Fibroblast of the aortic adventitia (primary cell): Measurements from ENCODE around the gene STRA6. TPM values are rescaled to one million over a fixed set of nuclear protein-coding genes. Genes with fewer than 3 reads are reported as not detected.
A peak's percentile ranks its signal among the peaks of the same experiment; 100 is the strongest.

Experiments
- DNase-seq: peaks from one replicate; pipeline ENCODE4 v3.0.0-alpha.2; 2010; ENCODE audit warnings: low read depth
- H3K4me3 ChIP-seq: 2 replicates; pipeline ENCODE4 v1.5.1; 2011; ENCODE audit warnings: low read depth, mild to moderate bottlenecking, control low read depth, low read length, moderate library complexity
- CTCF ChIP-seq: IDR thresholded peaks from 2 replicates; pipeline ENCODE4 v1.5.1; 2011; ENCODE audit warnings: mild to moderate bottlenecking, low read length, control low read depth, inconsistent platforms; ENCODE audit not compliant: insufficient read depth
- total RNA-seq: library from RNA; depleted of rRNA; stranded (reverse); fragments of >200 nt; gene quantifications from 2 replicates; pipeline ENCODE4 v1.2.3, GENCODE V29; 2012; ENCODE audit warnings: low replicate concordance

The STRA6 gene
- total RNA-seq, 1 donor = 0.18 TPM

DNA sequence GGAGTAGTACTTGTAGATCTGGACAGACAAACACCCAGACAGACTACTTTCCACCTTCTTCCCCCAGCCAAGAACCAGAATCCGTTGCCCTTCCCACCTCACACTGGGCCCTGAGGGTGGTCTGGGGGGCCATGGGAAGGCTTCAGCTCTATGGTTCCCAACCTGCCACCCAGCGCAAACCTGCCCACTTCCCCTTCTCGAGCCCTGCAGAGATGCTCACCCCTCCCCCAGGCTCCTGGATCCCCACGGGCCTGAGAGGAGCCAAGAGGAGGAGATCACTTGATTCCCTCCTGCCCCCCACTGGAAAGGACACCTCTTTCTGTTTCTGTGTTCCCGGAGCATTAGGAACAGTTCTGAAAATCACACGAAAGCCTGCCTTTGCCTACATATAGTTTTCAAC, 8.7 kb downstream of the STRA6 start:
- no peak for TF ChIP-seq CTCF
- no peak overlapping the region for H3K4me3 ChIP-seq
- DNase-seq = no peak

DNA sequence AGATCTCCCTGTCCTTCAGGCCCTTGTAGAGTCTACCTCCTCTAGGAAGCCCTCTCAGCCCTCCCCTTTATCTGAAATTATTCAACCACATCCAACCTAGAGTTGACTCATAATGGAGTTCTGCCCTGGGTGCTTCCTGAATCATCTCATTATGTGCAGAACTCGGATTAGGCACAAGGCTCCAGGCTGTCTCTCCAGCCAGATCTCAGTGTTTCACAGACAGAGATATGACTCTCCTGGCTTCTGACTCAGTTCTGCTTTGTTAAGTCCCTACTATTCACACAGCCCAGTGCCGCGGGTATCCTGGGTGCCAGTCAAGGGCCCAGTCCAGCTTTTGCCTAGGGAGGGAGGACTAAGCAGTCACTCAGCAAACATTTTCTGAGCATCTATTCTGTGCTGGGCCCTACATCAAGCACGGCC, 9.3 kb downstream of the STRA6 start:
- no peak overlapping the region for H3K4me3 ChIP-seq
- no peak for TF ChIP-seq CTCF
- DNase-seq = peak; percentile 93

DNA sequence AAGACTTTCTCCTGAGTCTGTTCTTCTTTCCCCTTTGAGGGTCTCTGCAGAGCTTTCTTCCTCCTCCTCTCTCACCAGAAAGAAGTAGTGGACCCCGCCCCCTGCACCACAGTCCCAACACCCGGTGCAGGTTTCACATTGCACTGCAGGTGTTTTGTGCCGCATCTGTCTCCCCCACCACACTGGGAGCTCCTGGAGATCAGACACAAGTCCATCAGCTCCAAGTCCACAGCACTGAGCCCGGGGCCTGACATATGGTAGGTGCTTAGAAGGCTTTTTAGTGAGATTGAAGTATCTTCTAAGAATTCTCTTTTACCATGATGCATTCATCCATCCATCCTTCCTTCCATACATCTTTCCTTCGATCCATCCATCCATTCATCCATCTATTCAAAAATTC, 9.8 kb downstream of the STRA6 start:
- no peak for DNase-seq
- TF ChIP-seq CTCF = no peak
- H3K4me3 ChIP-seq = no peak overlapping the region

DNA sequence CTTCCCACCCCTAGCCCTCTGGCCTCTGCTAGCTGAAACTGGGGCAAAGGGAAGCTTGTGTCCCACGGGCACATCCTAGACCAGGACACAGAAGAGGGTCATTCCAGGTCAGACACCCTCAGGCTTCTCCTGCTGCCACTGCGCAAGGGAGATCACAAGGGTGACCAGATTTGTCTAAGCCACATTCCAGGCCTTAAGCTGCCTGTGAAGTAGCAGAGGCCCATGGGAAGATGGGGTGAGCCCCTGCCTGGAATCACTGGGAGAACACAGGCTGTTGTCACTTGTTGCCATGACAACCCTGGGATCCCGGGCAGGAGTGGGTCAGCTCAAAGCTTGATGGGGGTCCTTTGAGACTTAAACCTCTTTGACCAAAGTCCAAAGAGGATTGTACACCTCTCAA, 10.8 kb downstream of the STRA6 start:
- no peak for TF ChIP-seq CTCF
- DNase-seq = no peak
- H3K4me3 ChIP-seq = no peak overlapping the region

GRCh38 chr15:74188216-74188615, 14.4 kb downstream of the STRA6 start:
- no peak for TF ChIP-seq CTCF
- H3K4me3 ChIP-seq = no peak overlapping the region
- DNase-seq = no peak

GRCh38 chr15:74185710-74186348, 16.8 kb downstream of the STRA6 start:
- TF ChIP-seq CTCF = no peak
- no peak overlapping the region for H3K4me3 ChIP-seq
- no peak for DNase-seq

DNA sequence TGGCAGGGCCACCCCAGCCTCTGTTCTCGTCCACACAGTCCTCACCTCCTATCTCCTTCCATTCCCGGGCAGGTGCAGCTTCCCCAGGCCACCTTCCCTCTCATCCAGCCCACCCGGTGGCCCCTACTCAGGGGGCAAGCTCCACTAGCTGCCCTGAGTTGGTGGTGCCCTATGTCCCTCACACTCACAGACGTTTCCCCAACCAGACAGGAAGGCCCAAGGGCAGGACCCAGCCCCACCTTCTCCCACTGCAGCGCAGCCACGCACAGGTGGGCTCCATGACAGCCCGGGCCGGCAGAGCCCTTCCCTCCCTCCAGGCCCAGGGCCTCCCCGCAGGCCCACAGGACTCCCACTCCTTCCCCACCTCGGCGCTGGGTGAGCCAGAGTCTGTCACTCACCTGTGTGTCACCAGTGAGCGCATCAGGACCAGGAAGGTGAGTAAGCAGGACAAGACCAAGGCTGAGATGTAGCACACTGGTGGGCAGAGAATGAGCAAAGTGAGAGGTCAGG, 17.9 kb downstream of the STRA6 start:
- no peak for TF ChIP-seq CTCF
- DNase-seq = no peak
- H3K4me3 ChIP-seq = no peak overlapping the region
